Right cardiac atrium (tissue), 5 donors: ENCODE results near the gene SLC2A9. TPM values are rescaled to one million over a fixed set of nuclear protein-coding genes. Genes with fewer than 3 reads are reported as not detected.

Source experiments
- ATAC-seq, 2 donors: fragments of 200-7000 bp; cut with Tn5 transposase; one replicate each; pipeline versions ENCODE4 v1.8.0 to v1.9.1; 2020; ENCODE audit warnings: moderate library complexity in 2 of 2, mild to moderate bottlenecking in 1 of 2
- DNase-seq, 3 donors: peaks; one replicate each; pipeline ENCODE4 v3.0.0-alpha.2; 2020
- H3K27ac ChIP-seq: one replicate; pipeline ENCODE4 v1.5.1; 2013; ENCODE audit warnings: mild to moderate bottlenecking, low read length, control low read depth, moderate library complexity
- H3K27me3 ChIP-seq: one replicate; pipeline ENCODE4 v1.6.1; 2013; ENCODE audit not compliant: control insufficient read depth, insufficient read depth
- H3K4me1 ChIP-seq: one replicate; pipeline ENCODE4 v1.6.1; 2013; ENCODE audit warnings: low read length; ENCODE audit not compliant: control insufficient read depth, insufficient read depth
- H3K4me3 ChIP-seq: one replicate; pipeline ENCODE4 v1.5.1; 2013; ENCODE audit warnings: low read length, control low read depth
- H3K9me3 ChIP-seq: one replicate; pipeline ENCODE4 v1.6.1; 2013; ENCODE audit warnings: low read length; ENCODE audit not compliant: control insufficient read depth
- WGBS: extraction: QIAGEN DNeasy Blood & Tissue Kit; methylation state at CpG from one replicate; pipeline ENCODE4 v1.1.7; 2013; 5-methylcytosine and 5-hydroxymethylcytosine counted together
- intact Hi-C, 4 donors: fragments of 100-400 bp; cut with DNase I; formaldehyde crosslinking; loops; one replicate each; pipeline versions ENCODE4 v1.11.0 to v1.14.0; 2022 to 2023
- polyA plus RNA-seq: library from polyadenylated mRNA; stranded (reverse); fragments of 200-250 nt; gene quantifications from one replicate; pipeline ENCODE4 v1.2.3, GENCODE V29; 2013
- total RNA-seq, 4 donors: library from RNA; stranded (reverse); fragmentation: NEBNext Ultra II Directional; extraction: Animal tissue kit (Norgen Biotek cat#: 25700); gene quantifications; one replicate each; pipeline ENCODE4 v1.2.1, GENCODE V29; 2021
- donor health status: healthy with polysubstance abuse.
- donor health status: DM: no; HTN: yes; CAD: no.
- donor health status: DM: no; HTN: no; CAD: no.
- donor health status: DM: no; HTN: yes; CAD: no; lungs with severe emphysema.
- donor health status: DM: yes; HTN: yes; CAD: no.

Gene SLC2A9
- total and polyA plus RNA-seq, 5 donors = 5.1 to 18.7 (median 13.1) TPM

DNA sequence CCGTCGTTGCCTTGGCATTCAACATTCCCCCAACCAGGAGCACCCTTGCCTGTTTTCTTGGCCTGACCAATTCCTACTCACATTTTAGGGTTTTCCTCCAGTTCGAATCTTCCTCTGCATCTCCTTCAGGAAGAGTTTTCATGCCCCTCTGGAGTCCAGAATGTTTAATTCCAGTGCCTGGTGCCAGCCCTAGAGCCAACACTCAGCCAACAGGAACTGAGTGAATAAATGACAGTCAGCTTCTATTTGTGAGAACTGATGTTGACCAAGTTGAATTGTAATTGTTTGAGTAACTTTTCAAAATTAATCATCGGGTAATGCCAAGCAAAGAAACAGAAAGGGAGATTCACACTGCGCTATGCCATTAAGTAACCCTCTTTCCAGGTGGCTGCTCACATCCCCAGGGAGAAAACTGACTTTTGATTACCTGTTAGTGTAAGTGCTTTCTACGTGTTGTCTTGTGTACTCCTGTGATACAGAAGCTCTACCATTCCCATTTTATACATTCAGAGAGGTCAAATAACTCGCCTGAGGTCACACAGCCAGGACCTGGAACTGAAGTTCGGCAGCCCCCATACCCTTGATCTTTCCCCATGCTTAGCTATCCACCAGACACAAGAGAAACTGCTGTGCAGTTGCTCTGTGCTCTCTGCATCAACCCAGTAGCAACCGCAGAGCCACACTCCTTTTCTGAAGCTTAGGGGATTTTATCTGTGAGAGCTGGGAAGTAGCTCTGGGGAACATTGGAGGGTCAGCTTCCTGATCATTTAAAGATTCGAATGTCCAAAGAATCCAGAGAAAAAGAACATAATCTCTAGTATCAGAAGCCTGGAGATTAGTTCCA lies 19.0 kb upstream of the SLC2A9 start:
- 83% methylated on average over 10 of the region's 10 CpGs for WGBS
- intact Hi-C loops = no loop called here

DNA sequence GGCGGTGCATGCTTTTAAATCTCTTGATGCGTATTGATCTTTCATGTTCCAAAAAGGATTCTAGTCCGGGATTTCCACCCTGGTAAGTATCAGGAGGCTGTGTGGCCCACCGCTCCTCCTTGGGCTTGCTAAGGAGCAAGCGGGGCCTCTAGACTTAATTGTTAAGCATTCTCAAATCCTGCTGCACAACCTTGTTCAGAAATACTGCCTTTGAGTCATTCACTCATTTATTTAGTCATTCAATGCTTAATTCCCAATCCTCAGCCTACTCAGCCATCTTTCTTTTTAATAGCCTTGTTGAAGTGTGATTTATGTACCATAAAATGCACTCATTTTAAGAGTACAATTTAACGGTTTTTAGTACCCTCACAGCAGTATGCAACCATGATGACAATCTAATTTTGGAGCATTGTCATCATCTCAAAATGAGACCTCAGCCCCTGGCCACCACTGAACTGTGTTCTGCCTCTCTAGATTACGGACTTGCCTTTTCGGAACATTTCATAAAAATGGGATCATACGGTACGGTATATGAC lies 15.6 kb upstream of the SLC2A9 start:
- 94% methylated on average over 10 of the region's 10 CpGs for WGBS
- DNase-seq = no peak
- H3K27ac ChIP-seq = no peak overlapping the region
- no peaks in the 10 kb centered on the region for H3K9me3 ChIP-seq
- peaks cover 10% of the 10 kb centered on the region for H3K4me1 ChIP-seq
- no peaks in the 10 kb centered on the region for H3K27me3 ChIP-seq
- ATAC-seq = no peak
- H3K4me3 ChIP-seq = no peak overlapping the region
- intact Hi-C loops = no loop called here

More for the DNA sequence above, 19.0 kb upstream of the SLC2A9 start:
- no peaks in the 10 kb centered on the region for H3K4me1 ChIP-seq
- no peak overlapping the region for H3K4me3 ChIP-seq
- DNase-seq (no peak), ATAC-seq (no peak)
- no peaks in the 10 kb centered on the region for H3K9me3 ChIP-seq
- no peaks in the 10 kb centered on the region for H3K27me3 ChIP-seq
- no peak overlapping the region for H3K27ac ChIP-seq

DNA sequence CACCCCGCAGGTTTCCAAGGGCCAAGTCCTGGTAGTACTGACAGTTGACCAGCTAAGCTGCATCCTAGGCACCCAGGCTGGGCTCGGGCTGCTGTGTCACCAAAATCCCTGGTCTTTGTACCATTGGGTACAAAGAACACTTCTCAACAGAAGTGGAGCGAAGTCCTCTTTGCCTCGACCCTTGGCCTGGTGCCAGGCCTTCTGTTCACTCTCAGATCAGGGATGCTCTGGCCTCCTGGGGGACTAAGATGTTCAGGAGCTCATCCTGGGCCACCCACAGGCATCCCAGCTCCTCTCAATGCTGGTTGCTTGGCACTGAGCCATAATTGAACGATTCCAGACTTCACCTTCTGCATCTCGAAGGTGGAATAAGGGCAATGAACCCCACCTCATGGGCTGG lies 13.8 kb upstream of the SLC2A9 start:
- ATAC-seq (no peak), DNase-seq (no peak)
- H3K4me1 ChIP-seq = peaks cover 14% of the 10 kb centered on the region
- H3K27me3 ChIP-seq = no peaks in the 10 kb centered on the region
- H3K27ac ChIP-seq = no peak overlapping the region
- H3K4me3 ChIP-seq = no peak overlapping the region
- no peaks in the 10 kb centered on the region for H3K9me3 ChIP-seq
- intact Hi-C loops = no loop called here
- 78% methylated on average over 6 of the region's 6 CpGs for WGBS

DNA sequence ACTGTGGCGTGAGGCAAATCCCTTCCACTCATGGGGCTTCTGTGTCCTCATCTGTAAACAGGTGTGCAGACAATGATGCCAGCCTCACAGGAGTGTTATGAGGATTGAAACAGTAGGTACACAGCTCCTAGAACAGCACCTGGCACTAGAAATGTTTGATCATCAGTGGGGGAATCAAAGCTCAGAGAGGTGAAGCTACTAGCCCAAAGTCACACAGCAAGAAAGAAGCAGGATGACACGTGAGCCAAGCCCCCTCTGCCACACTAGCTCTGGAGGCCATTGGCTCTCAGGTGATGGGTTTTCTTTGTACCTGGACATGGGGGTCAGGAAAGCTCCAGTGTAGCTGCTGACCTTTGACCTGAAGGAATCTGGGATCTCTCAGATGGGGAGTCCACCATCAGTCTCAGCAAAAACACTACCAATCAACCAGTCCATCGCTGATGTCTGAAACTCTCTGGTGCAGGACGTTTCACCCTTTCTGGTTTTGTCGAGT lies 13.4 kb upstream of the SLC2A9 start:
- peaks cover 14% of the 10 kb centered on the region for H3K4me1 ChIP-seq
- no peak overlapping the region for H3K4me3 ChIP-seq
- H3K27me3 ChIP-seq = no peaks in the 10 kb centered on the region
- ATAC-seq (no peak), DNase-seq (no peak)
- H3K9me3 ChIP-seq = no peaks in the 10 kb centered on the region
- no peak overlapping the region for H3K27ac ChIP-seq
- 95% methylated on average over 5 of the region's 5 CpGs for WGBS
- intact Hi-C loops = no loop called here

DNA sequence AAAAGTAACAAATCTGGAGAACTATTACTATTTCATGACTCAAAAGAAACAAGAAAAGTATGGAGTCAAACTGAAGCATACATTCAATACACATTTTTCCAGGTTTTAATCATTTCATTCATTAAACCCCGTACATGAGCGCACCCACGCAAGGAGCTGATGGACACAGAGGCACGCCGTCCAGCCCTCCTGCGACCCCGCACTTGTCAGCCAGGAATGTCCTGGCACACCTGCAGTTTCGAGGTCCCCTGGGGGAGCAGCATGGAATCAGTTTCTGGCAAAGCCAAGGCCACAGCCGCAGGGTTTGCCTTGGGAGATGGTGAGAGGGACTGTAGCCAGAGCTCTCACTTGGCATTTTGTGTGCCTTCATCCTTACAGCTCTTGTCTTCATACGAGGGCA lies 12.8 kb upstream of the SLC2A9 start:
- no peak overlapping the region for H3K4me3 ChIP-seq
- H3K27me3 ChIP-seq = no peaks in the 10 kb centered on the region
- no peaks in the 10 kb centered on the region for H3K9me3 ChIP-seq
- intact Hi-C loops = no loop called here
- H3K27ac ChIP-seq = no peak overlapping the region
- ATAC-seq = no peak
- DNase-seq = no peak
- 56% methylated on average over 10 of the region's 10 CpGs for WGBS
- peaks cover 14% of the 10 kb centered on the region for H3K4me1 ChIP-seq

DNA sequence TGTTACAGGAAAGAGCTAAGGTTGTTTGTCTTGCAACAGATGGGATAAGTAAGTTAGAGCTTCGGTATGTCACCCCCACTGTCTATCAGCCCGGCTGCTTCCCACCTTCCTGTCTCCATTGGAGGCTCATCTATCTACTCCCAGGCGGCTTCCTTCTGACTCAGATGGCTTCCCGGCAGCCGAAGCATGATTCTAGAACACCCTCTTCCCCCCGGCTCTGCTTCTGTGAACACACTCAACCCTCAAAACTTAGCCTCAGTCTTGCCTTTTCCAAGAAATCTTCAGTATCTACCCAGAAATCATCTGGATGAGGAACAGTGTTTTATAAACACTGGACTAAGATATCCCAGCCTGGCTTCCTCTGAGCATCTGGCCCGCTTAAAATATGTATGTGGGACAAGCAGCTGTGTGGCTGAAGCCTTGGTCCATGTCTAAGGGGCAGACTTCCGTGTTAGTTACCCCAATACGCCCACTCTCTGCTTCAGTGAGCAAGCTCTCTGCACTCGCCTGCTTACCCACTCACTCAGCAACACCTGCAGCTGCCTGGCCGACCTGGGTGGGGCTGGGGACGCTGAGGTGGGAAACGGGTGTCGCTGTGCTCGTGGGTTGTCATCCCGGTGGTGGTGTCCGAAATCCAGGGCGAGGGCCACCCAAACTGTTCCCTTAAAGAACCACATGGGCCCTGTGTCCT lies 12.0 kb upstream of the SLC2A9 start:
- intact Hi-C loops = no loop called here
- Histone ChIP-seq H3K4me1 (peaks cover 14% of the 10 kb centered on the region), H3K4me3 (no peak overlapping the region), H3K9me3 (no peaks in the 10 kb centered on the region), H3K27me3 (no peaks in the 10 kb centered on the region), H3K27ac (peak overlapping the region; percentile 26)
- ATAC-seq (peak; percentile 67 to 82), DNase-seq (peak in 1 of 3 donors; percentile 46)
- WGBS = 49% methylated on average over 18 of the region's 18 CpGs

DNA sequence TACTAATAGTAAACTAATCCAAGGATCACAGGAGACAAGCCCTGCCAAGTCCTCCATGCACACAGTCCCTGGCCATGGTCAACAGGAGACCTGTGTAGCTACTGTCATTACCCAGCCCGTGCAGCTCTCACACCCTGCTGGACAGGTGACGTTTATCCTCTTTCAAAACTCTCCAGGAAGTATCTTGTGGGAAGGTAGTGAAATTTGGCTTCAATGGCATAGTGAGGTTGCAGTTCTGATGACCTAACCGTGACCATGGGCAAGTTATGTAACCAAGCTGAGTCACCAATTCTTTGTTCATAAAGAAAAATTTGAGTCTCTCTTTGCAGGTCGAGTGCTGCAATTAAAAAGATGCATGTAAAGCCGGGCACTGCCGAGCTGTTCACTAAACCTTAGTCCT lies 11.3 kb upstream of the SLC2A9 start:
- Histone ChIP-seq H3K9me3 (no peaks in the 10 kb centered on the region), H3K4me3 (no peak overlapping the region), H3K27me3 (no peaks in the 10 kb centered on the region), H3K4me1 (peaks cover 14% of the 10 kb centered on the region), H3K27ac (peak overlapping the region; percentile 39)
- ATAC-seq = peak; percentile 5 to 55
- WGBS = 54% methylated on average over 6 of the region's 6 CpGs
- intact Hi-C loops = no loop called here
- DNase-seq = peak in 1 of 3 donors; percentile 11

DNA sequence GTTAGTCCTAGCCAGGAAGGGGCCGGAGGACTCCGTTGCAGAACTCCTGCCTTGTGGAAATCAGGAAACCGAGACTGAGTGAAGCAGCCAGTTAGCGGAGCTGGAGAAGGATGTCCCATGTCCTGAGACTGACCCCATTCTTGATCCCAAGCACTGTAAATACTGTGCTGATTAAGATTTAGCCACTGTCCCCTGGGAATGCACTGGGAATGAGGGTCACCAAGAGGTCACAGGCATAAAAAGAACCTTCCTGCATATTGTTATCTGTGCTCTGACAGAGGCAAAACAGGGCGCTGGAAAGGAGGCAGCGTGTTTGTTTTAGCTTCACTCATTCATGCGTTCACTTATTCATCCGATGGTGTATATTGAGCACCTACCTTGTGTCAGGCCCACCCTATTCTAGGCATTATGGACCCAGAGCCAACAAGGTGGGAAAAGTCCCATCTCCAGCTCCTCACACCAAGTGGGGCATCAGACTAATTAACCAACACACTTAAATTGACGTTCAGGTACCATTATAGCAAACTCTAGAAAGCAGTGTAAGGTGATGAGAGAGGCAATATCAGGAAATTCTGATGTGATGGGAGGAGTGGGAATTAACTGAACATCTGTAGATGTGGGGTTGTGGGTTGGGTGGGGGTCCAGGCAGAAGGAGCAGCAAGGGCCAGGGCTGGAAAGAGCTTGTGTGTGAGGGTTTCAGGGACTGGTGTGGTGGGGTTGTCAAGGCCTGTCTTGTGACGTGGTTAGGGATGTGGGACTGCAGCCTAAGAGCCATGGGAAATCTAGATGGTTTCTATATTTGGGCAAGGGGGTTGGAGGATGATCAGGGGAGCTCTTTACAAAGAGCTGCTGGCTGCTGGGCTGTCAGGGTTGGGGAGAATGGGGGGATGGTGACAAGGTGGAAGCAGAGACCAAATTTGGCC lies 10.6 kb upstream of the SLC2A9 start:
- Histone ChIP-seq H3K4me1 (peaks cover 14% of the 10 kb centered on the region), H3K27ac (peak overlapping the region; percentile 84), H3K4me3 (no peak overlapping the region), H3K27me3 (no peaks in the 10 kb centered on the region), H3K9me3 (no peaks in the 10 kb centered on the region)
- ATAC-seq (peak; percentile 22 to 54), DNase-seq (no peak)
- WGBS = 41% methylated on average over 10 of the region's 10 CpGs
- intact Hi-C loops = no loop called here

DNA sequence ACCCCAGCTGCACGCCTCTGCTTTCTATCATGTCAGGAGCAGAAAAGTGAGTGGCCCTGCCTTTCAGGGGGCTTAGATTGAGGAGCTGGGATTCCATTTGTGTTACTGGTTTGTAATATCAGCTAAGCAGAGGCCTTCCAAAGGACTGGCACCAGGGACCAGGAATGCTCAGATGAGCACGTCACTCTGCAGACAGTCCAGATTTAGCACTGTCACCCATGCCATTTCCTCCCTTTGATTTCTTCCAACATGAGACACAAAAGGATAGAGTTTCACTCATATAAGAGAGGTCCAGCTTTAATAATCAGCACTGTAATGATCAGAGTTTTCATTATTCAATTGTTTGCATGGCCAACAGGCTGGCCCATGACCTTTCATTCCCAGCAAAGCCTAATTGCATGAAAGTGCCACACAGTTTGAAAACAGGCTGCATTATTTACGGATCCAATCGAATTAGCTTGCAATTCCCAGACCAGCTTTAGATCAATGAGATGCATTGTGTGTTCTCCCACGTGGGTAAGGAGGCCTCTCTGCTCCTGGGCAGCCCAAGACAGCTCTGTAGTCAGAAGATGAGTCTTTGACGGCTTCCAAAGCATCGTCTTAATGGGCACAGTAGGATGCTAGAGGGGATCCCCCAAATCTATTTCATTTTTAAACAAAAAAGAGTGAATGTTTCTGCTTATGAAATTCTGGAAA lies 9.8 kb upstream of the SLC2A9 start:
- intact Hi-C loops = no loop called here
- DNase-seq (no peak), ATAC-seq (peak; percentile 45 to 48)
- peaks cover 14% of the 10 kb centered on the region for H3K4me1 ChIP-seq
- H3K9me3 ChIP-seq = no peaks in the 10 kb centered on the region
- H3K27me3 ChIP-seq = no peaks in the 10 kb centered on the region
- no peak overlapping the region for H3K4me3 ChIP-seq
- peak overlapping the region; percentile 84 for H3K27ac ChIP-seq
- WGBS = 50% methylated on average over 7 of the region's 7 CpGs

DNA sequence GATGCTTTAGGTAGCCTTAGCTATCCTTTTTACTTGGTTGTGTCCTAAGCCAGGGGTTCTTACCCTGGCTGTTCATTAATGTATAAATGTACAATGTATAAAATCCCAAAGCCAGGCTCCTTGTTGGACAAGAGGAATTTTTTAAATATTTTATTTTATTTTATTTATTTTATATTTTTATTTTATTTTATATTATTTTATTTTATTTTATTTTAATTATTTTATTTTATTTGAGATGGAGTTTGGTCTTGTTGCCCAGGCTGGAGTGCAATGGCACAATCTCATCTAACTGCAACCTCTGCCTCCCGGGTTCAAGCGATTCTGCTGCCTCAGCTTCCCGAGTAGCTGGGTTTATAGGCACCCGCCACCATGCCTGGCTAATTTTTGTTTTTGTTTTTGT lies 8.1 kb upstream of the SLC2A9 start:
- no peak for DNase-seq
- no peak overlapping the region for H3K27ac ChIP-seq
- 98% methylated on average over 4 of the region's 4 CpGs for WGBS
- no peaks in the 10 kb centered on the region for H3K27me3 ChIP-seq
- no peaks in the 10 kb centered on the region for H3K9me3 ChIP-seq
- intact Hi-C loops = no loop called here
- peaks cover 17% of the 10 kb centered on the region for H3K4me1 ChIP-seq
- no peak overlapping the region for H3K4me3 ChIP-seq
- no peak for ATAC-seq
